WTC11 (cell line): Measurements from ENCODE around the gene TRIM46.
"Not testable (repeated sequence)": the region's sequence is repeated elsewhere in the genome, so short reads cannot be mapped to it uniquely, and the experiment has no call there.

ENCODE experiments used
- AFF4 ChIP-seq: sonication (generic); formaldehyde crosslinking; IDR thresholded peaks from 2 replicates; pipeline ENCODE4 v1.8.1; 2023; ENCODE audit warnings: mild to moderate bottlenecking, missing genetic modification reagents, borderline replicate concordance
- ATF3 ChIP-seq: sonication (generic); formaldehyde crosslinking; conservative IDR thresholded peaks from 2 replicates; pipeline ENCODE4 v1.8.1; 2022; ENCODE audit warnings: mild to moderate bottlenecking, missing genetic modification reagents
- E2F1 ChIP-seq: sonication (generic); formaldehyde crosslinking; IDR thresholded peaks from 2 replicates; pipeline ENCODE4 v1.8.0; 2022; ENCODE audit warnings: mild to moderate bottlenecking, missing genetic modification reagents
- GABPB1 ChIP-seq: sonication (generic); formaldehyde crosslinking; IDR thresholded peaks from 2 replicates; pipeline ENCODE4 v1.8.1; 2023; ENCODE audit warnings: mild to moderate bottlenecking, missing genetic modification reagents
- JUN ChIP-seq: sonication (generic); formaldehyde crosslinking; IDR thresholded peaks from 2 replicates; pipeline ENCODE4 v1.8.0; 2023; ENCODE audit warnings: mild to moderate bottlenecking, missing genetic modification reagents
- SP1 ChIP-seq: sonication (generic); formaldehyde crosslinking; conservative IDR thresholded peaks from 2 replicates; pipeline ENCODE4 v1.8.1; 2022; ENCODE audit warnings: missing genetic modification reagents
- TP53 ChIP-seq: sonication (generic); formaldehyde crosslinking; IDR thresholded peaks from 2 replicates; pipeline ENCODE4 v1.8.1; 2023; ENCODE audit warnings: mild to moderate bottlenecking, missing genetic modification reagents
- ZNF121 ChIP-seq: sonication (generic); formaldehyde crosslinking; IDR thresholded peaks from 2 replicates; pipeline ENCODE4 v1.8.0; 2023; ENCODE audit warnings: missing genetic modification reagents
- ZNF512 ChIP-seq: sonication (generic); formaldehyde crosslinking; IDR thresholded peaks from 2 replicates; pipeline ENCODE4 v1.8.1; 2022; ENCODE audit warnings: missing genetic modification reagents, borderline replicate concordance
- TF ChIP-seq, protein P1 (sequence below): fragments of 200-600 bp; IDR thresholded peaks from 2 replicates; pipeline ENCODE4 v1.8.0; 2022; ENCODE audit warnings: antibody characterized with exemption
- TF ChIP-seq, protein P2 (sequence below): fragments of 250-450 bp; sonication (Bioruptor Pico); IDR thresholded peaks from 2 replicates; pipeline ENCODE4 v1.8.0; 2021; ENCODE audit warnings: mild to moderate bottlenecking
- TF ChIP-seq, protein P3 (sequence below): sonication (generic); formaldehyde crosslinking; IDR thresholded peaks from 2 replicates; pipeline ENCODE4 v1.8.0; 2023; ENCODE audit warnings: mild to moderate bottlenecking, missing genetic modification reagents
- TF ChIP-seq, protein P4 (sequence below): sonication (generic); formaldehyde crosslinking; IDR thresholded peaks from 2 replicates; pipeline ENCODE4 v1.8.1; 2023; ENCODE audit warnings: mild to moderate bottlenecking, moderate library complexity, missing genetic modification reagents

- TF ChIP-seq, protein P1, sequence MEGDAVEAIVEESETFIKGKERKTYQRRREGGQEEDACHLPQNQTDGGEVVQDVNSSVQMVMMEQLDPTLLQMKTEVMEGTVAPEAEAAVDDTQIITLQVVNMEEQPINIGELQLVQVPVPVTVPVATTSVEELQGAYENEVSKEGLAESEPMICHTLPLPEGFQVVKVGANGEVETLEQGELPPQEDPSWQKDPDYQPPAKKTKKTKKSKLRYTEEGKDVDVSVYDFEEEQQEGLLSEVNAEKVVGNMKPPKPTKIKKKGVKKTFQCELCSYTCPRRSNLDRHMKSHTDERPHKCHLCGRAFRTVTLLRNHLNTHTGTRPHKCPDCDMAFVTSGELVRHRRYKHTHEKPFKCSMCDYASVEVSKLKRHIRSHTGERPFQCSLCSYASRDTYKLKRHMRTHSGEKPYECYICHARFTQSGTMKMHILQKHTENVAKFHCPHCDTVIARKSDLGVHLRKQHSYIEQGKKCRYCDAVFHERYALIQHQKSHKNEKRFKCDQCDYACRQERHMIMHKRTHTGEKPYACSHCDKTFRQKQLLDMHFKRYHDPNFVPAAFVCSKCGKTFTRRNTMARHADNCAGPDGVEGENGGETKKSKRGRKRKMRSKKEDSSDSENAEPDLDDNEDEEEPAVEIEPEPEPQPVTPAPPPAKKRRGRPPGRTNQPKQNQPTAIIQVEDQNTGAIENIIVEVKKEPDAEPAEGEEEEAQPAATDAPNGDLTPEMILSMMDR, result not testable (repeated sequence)
- TF ChIP-seq, protein P2, sequence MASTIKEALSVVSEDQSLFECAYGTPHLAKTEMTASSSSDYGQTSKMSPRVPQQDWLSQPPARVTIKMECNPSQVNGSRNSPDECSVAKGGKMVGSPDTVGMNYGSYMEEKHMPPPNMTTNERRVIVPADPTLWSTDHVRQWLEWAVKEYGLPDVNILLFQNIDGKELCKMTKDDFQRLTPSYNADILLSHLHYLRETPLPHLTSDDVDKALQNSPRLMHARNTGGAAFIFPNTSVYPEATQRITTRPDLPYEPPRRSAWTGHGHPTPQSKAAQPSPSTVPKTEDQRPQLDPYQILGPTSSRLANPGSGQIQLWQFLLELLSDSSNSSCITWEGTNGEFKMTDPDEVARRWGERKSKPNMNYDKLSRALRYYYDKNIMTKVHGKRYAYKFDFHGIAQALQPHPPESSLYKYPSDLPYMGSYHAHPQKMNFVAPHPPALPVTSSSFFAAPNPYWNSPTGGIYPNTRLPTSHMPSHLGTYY (CRISPR knock-in tag), result not testable (repeated sequence)
- not testable (repeated sequence) for TF ChIP-seq JUN (CRISPR knock-in tag); ATF3; GABPB1 (CRISPR knock-in tag); AFF4 (CRISPR knock-in tag); TP53; ZNF512 (CRISPR knock-in tag); E2F1 (CRISPR knock-in tag); SP1 (CRISPR knock-in tag); ZNF121
- TF ChIP-seq, protein P3, sequence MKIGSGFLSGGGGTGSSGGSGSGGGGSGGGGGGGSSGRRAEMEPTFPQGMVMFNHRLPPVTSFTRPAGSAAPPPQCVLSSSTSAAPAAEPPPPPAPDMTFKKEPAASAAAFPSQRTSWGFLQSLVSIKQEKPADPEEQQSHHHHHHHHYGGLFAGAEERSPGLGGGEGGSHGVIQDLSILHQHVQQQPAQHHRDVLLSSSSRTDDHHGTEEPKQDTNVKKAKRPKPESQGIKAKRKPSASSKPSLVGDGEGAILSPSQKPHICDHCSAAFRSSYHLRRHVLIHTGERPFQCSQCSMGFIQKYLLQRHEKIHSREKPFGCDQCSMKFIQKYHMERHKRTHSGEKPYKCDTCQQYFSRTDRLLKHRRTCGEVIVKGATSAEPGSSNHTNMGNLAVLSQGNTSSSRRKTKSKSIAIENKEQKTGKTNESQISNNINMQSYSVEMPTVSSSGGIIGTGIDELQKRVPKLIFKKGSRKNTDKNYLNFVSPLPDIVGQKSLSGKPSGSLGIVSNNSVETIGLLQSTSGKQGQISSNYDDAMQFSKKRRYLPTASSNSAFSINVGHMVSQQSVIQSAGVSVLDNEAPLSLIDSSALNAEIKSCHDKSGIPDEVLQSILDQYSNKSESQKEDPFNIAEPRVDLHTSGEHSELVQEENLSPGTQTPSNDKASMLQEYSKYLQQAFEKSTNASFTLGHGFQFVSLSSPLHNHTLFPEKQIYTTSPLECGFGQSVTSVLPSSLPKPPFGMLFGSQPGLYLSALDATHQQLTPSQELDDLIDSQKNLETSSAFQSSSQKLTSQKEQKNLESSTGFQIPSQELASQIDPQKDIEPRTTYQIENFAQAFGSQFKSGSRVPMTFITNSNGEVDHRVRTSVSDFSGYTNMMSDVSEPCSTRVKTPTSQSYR (CRISPR knock-in tag), result not testable (repeated sequence)
- TF ChIP-seq, protein P4, sequence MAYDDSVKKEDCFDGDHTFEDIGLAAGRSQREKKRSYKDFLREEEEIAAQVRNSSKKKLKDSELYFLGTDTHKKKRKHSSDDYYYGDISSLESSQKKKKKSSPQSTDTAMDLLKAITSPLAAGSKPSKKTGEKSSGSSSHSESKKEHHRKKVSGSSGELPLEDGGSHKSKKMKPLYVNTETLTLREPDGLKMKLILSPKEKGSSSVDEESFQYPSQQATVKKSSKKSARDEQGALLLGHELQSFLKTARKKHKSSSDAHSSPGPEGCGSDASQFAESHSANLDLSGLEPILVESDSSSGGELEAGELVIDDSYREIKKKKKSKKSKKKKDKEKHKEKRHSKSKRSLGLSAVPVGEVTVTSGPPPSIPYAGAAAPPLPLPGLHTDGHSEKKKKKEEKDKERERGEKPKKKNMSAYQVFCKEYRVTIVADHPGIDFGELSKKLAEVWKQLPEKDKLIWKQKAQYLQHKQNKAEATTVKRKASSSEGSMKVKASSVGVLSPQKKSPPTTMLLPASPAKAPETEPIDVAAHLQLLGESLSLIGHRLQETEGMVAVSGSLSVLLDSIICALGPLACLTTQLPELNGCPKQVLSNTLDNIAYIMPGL (CRISPR knock-in tag), result not testable (repeated sequence)
Measured at GRCh38 chr1:155220211-155220965, 46.7 kb downstream of the TRIM46 start.
